ENCODE results near the gene FOXO1.

FOXO1 gene

GRCh38 chr13:40611004-40611403 is 55.4 kb downstream of the FOXO1 start:
- in situ Hi-C loops (cut with MboI; ENCODE audit: low sequenced_read_pairs): no loop called here

GRCh38 chr13:40609972-40610726 is 56.3 kb downstream of the FOXO1 start:
- in situ Hi-C loops (cut with MboI; ENCODE audit: low sequenced_read_pairs): no loop called here

GRCh38 chr13:40608308-40608707 is 58.1 kb downstream of the FOXO1 start:
- in situ Hi-C loops (cut with MboI; ENCODE audit: low sequenced_read_pairs): no loop called here

DNA sequence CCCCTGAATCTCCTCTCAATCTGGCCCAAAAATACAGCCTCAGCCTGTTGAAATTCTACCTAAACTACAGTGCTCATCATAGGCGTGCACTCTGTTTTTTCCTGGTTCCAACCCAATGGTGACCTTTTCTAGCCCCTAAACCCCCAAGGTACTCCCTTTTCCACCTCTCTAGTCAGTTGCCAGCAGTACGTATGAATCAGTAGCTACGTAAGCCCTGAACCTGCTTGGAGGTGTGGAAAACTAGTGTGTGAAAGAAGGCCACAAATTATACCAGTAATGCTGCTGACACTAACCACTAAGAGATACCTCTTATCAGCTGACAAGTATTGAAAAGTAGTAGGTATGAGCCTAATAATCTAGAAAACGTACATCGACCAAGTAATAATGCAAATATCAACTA is 60.9 kb downstream of the FOXO1 start:
- in situ Hi-C loops (cut with MboI; ENCODE audit: low sequenced_read_pairs): no loop called here

GRCh38 chr13:40604135-40604534 is 62.3 kb downstream of the FOXO1 start:
- in situ Hi-C loops (cut with MboI; ENCODE audit: low sequenced_read_pairs): no loop called here

- in situ Hi-C loops (cut with MboI; ENCODE audit: low sequenced_read_pairs): no loop called here
These were observed 66.2 kb downstream of the FOXO1 start for GRCh38 chr13:40600149-40600751.

DNA sequence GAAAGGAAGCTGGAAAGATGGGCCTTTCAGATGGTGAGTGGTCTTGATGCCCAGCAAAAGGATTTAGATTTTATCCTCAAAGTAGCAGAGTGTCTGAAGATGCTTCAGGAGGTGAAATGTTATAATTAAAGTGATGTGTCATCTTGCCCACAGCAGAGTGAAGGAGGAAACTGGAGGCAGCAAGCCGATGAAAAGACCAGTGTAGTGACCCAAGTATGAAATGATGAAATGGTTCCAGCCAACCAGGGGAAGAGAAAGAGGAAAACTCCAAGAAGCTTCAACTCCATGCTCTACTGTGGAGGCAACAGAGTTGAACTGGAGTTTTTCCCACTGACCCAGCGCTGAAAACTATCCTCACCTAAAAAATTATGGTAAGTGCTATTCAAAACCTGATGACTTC is 66.7 kb downstream of the FOXO1 start:
- in situ Hi-C loops (cut with MboI; ENCODE audit: low sequenced_read_pairs): no loop called here

GRCh38 chr13:40599124-40599523 is 67.3 kb downstream of the FOXO1 start:
- in situ Hi-C loops (cut with MboI; ENCODE audit: low sequenced_read_pairs): no loop called here

GRCh38 chr13:40598569-40598968 is 67.9 kb downstream of the FOXO1 start:
- in situ Hi-C loops (cut with MboI; ENCODE audit: low sequenced_read_pairs): no loop called here

- in situ Hi-C loops (cut with MboI; ENCODE audit: low sequenced_read_pairs): no loop called here
These were observed 68.6 kb downstream of the FOXO1 start for GRCh38 chr13:40597735-40598365.

DNA sequence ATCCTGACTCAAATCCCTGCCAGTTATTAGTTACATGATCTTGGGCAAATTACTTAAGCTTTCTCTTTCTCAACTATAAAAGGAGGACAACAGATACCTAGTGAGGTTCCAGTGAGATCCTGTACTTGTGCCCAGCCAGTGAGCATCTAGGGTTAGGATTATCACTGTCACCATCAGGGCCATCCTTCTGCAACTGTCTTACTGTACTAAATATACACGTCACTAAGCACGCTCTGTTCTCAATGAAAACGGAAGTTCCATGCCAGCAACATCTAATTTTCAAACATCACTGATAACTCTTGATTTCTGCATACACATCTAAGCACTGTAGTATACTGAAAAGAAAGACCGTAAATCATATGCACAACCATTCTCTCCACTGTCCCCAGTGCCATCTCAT is 70.0 kb downstream of the FOXO1 start:
- in situ Hi-C loops (cut with MboI; ENCODE audit: low sequenced_read_pairs): no loop called here

DNA sequence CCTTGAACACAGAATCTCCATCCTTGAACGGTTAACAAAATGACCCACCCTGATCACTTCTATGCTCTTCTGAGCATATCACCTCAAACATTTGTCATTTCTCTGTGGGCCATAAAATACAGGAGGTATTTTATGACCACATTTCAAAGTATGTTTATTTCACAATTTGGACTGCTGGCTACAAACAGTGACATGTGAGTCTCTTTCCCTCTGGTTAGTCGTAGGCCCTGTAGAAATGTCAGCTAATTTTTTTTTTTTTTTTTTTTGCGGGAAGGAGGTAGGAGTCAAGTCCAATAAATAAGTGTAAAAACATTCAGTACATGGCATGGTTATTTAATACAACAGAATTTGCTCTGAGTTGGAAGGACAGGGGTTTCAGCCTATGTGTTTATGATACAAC is 70.7 kb downstream of the FOXO1 start:
- in situ Hi-C loops (cut with MboI; ENCODE audit: low sequenced_read_pairs): no loop called here

GRCh38 chr13:40592035-40592434 is 74.4 kb downstream of the FOXO1 start:
- in situ Hi-C loops (cut with MboI; ENCODE audit: low sequenced_read_pairs): no loop called here

DNA sequence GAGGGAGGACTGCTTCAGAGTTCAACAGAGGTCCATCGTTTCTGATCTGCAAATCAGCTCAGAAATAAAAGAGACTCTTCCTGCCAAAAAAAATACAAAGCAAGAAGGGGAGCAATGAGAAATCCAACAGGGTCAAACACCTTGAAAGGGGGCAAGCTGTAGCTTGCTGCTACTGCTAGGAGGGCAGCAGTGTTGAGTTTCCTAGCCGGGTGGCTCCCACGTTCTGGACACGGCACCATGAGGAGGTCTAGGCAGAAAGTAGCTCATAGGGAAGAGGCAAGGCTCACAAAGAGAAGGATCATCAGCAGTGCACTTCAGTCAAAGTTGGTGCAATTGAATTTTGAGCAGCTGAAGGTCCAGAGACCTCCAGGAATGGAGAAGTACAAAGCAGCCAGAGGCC is 75.3 kb downstream of the FOXO1 start:
- in situ Hi-C loops (cut with MboI; ENCODE audit: low sequenced_read_pairs): no loop called here

DNA sequence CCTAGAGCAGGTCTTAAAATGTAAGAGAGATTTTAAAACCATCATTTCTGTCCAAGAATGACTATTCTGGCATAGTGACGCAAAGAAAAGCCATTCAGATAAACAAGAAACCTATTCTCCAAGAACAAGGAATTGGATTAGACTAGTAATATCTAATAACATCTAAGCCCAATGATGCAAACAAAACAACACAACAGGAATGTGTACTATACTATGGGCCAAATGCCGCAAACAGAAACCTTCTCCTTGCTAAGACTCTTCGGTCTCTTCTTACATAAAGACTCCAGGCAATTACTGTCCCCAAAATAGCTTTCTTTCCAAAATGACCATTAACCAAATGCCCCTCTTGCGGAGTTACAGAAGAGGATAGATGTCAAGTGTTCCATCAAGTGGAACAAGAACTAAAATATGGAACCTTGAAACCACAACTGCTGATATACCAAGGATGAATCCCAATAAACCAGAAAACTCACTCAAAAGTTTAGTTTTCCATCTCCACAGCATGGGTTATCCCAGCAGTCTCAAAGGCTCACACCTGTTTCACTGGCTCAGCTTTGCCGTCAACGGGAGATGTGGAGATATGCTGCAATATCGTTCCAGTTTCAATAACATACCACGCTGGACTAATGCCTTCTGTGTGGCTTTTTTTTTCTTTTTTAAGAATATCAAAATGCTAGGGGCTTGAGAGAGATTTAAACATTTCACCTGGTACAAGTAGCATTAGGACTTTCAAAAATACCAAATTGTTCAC is 76.2 kb downstream of the FOXO1 start:
- in situ Hi-C loops (cut with MboI; ENCODE audit: low sequenced_read_pairs): no loop called here

DNA sequence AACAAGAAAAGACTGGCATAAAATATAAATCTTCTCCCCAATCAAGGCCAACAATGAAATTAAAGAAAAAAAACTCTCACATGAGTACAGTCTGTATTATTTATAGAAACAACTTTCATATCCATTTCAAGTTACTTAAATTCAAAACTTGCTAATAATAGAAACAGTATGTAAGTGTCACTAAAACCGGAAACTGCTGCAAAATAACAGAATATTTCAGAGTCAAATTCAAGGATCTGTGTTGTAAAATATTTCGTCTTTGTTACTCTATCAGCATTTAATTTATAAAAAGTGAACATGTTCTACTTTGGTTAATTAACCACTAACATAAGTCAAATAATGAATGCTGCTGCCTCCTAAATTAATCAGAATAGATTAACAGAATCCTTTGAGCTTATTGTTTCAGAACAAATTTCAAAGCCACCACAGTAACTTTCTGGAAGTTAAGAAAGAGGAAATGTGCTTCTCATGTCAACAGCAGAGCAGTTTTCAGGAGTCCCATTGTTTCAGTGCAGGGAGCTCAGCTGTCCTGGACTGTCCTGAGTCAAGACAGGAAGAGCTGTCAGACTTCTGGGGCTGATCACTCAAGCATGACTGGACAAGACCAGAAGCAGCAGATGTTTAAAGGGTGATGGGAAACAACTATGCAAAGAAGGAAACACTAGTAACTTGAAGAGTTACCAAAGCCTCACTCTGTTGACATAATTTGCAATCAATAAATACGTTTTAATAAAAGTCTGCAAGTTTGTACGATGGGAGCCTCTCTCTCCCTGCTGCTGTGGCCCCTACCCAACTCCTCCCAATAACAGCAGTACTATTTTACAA is 76.9 kb downstream of the FOXO1 start:
- in situ Hi-C loops (cut with MboI; ENCODE audit: low sequenced_read_pairs): no loop called here

DNA sequence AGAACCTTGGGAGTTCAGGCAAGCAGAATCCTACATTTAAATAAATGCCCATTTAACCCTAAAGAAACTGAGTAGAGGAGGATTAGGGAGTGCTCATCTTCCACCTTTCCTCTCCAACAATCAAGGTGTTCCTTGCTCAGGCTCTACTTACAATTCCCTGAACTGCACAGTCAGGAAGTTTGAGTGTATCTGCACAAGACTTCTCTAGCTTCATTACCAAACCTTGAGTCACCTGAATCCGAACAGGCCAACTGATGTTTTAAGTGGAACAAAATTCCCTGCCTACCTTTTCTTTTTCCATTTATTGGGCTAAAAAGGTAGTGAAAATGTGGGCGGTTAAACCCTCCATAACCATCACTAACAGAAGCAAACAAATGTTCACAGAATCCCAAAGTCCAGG is 78.3 kb downstream of the FOXO1 start:
- in situ Hi-C loops (cut with MboI; ENCODE audit: low sequenced_read_pairs): no loop called here

GRCh38 chr13:40586886-40587565 is 79.4 kb downstream of the FOXO1 start:
- in situ Hi-C loops (cut with MboI; ENCODE audit: low sequenced_read_pairs): no loop called here

- in situ Hi-C loops (cut with MboI; ENCODE audit: low sequenced_read_pairs): no loop called here
These were observed 80.5 kb downstream of the FOXO1 start for GRCh38 chr13:40585911-40586471.

- in situ Hi-C loops (cut with MboI; ENCODE audit: low sequenced_read_pairs): no loop called here
These were observed 82.7 kb downstream of the FOXO1 start for GRCh38 chr13:40583738-40584137.
